IMR-90 (cell line): ENCODE measurements around the gene RGSL1. TPM values are rescaled to one million over a fixed set of nuclear protein-coding genes. Genes with fewer than 3 reads are reported as not detected.

Experiments used
- ATAC-seq: fragments of 200-7000 bp; cut with Tn5 transposase; 2 replicates; pipeline ENCODE4 v1.9.1; 2020; ENCODE audit warnings: low read depth, mild to moderate bottlenecking, moderate library complexity
- BruUV-seq: library from RNA; stranded (reverse); fragments of 400-500 nt; replicated peaks from 2 replicates; lab custom pipeline; 2021; lab: Mats Ljungman, UMichigan
- CTCF ChIA-PET: fragments of 300-600 bp; formaldehyde crosslinking; extraction: SDS; loops from one replicate; lab custom pipeline; 2021; ENCODE audit warnings: antibody characterized with exemption; lab: Yijun Ruan, JAX
- POLR2A ChIA-PET: fragments of 300-600 bp; sonication (Branson Sonifier 250); formaldehyde crosslinking; loops from one replicate; lab custom pipeline; 2022; ENCODE audit warnings: antibody characterized with exemption; ENCODE audit not compliant: unreplicated experiment; lab: Charles Lee
- DNase-seq: peaks from one replicate; pipeline ENCODE4 v3.0.0; 2013
- H2AFZ ChIP-seq: replicated peaks from 2 replicates; pipeline ENCODE3; 2013; ENCODE audit warnings: low read length, mild to moderate bottlenecking; ENCODE audit not compliant: poor library complexity
- H2AK5ac ChIP-seq: 2 replicates; pipeline ENCODE4 v1.6.1; 2013; ENCODE audit warnings: low read depth, low read length, inconsistent platforms
- H2AK9ac ChIP-seq: replicated peaks from 2 replicates; pipeline ENCODE3; 2013; ENCODE audit warnings: mild to moderate bottlenecking, low read depth, low read length, moderate library complexity; ENCODE audit not compliant: poor library complexity
- H2BK120ac ChIP-seq: 2 replicates; pipeline ENCODE4 v1.6.1; 2013; ENCODE audit warnings: low read depth, low read length, inconsistent platforms
- H2BK15ac ChIP-seq: 3 replicates; pipeline ENCODE4 v1.6.1; 2013; ENCODE audit warnings: low read depth, low read length, inconsistent platforms
- H2BK20ac ChIP-seq: 2 replicates; pipeline ENCODE4 v1.6.1; 2013; ENCODE audit warnings: low read depth, mild to moderate bottlenecking, inconsistent platforms, low read length, moderate library complexity
- H2BK5ac ChIP-seq: 2 replicates; pipeline ENCODE4 v1.6.1; 2013; ENCODE audit warnings: mild to moderate bottlenecking, low read depth, low read length, inconsistent platforms; ENCODE audit not compliant: poor library complexity, severe bottlenecking
- H3K14ac ChIP-seq: replicated peaks from 2 replicates; pipeline ENCODE4 v1.6.1; 2013; ENCODE audit warnings: low read depth, low read length, inconsistent platforms
- H3K18ac ChIP-seq: 2 replicates; pipeline ENCODE4 v1.6.1; 2013; ENCODE audit warnings: low read depth, low read length, control low read depth
- H3K23ac ChIP-seq: 2 replicates; pipeline ENCODE4 v1.6.1; 2013; ENCODE audit warnings: low read depth, low read length, inconsistent platforms
- H3K27ac ChIP-seq: 2 replicates; pipeline ENCODE4 v1.5.1; 2013; ENCODE audit warnings: mild to moderate bottlenecking, control low read depth, low read length; ENCODE audit not compliant: insufficient read depth
- H3K27me3 ChIP-seq: 2 replicates; pipeline ENCODE4 v1.6.1; 2013; ENCODE audit warnings: low read length; ENCODE audit not compliant: control insufficient read depth, insufficient read depth
- H3K36me3 ChIP-seq: 2 replicates; pipeline ENCODE4 v1.6.1; 2013; ENCODE audit warnings: low read length, mixed read lengths; ENCODE audit not compliant: control insufficient read depth, insufficient read depth
- H3K4ac ChIP-seq: 2 replicates; pipeline ENCODE4 v1.6.1; 2013; ENCODE audit warnings: low read depth, low read length, inconsistent platforms
- H3K4me1 ChIP-seq: 2 replicates; pipeline ENCODE4 v1.6.1; 2013; ENCODE audit warnings: low read length, mixed read lengths; ENCODE audit not compliant: control insufficient read depth, insufficient read depth
- H3K4me2 ChIP-seq: 2 replicates; pipeline ENCODE4 v1.6.1; 2013; ENCODE audit warnings: low read depth, mild to moderate bottlenecking, control low read depth, low read length, moderate library complexity
- H3K4me3 ChIP-seq: 2 replicates; pipeline ENCODE4 v1.5.1; 2013; ENCODE audit warnings: low read depth, mild to moderate bottlenecking, control low read depth, low read length, moderate library complexity; ENCODE audit not compliant: insufficient read depth
- H3K56ac ChIP-seq: 2 replicates; pipeline ENCODE4 v1.6.1; 2013; ENCODE audit warnings: low read length, inconsistent platforms; ENCODE audit not compliant: insufficient read depth; ENCODE audit errors: extremely low read depth
- H3K79me1 ChIP-seq, 2 experiments: 2 replicates each; pipeline ENCODE4 v1.6.1; 2013; ENCODE audit warnings: low read length in 2 of 2, inconsistent platforms in 1 of 2, low read depth in 1 of 2
- H3K9ac ChIP-seq: 2 replicates; pipeline ENCODE4 v1.6.1; 2013; ENCODE audit warnings: low read depth, low read length, control low read depth
- H3K9me1 ChIP-seq: 2 replicates; pipeline ENCODE4 v1.6.1; 2013; ENCODE audit warnings: low read length, inconsistent platforms; ENCODE audit not compliant: insufficient read depth
- H3K9me3 ChIP-seq: 2 replicates; pipeline ENCODE4 v1.6.1; 2013; ENCODE audit warnings: low read length; ENCODE audit not compliant: control insufficient read depth, insufficient read depth
- H4K20me1 ChIP-seq: 2 replicates; pipeline ENCODE4 v1.6.1; 2013; ENCODE audit warnings: low read length, inconsistent platforms; ENCODE audit not compliant: insufficient read depth
- H4K5ac ChIP-seq: 2 replicates; pipeline ENCODE4 v1.6.1; 2013; ENCODE audit warnings: mild to moderate bottlenecking, low read depth, low read length, control low read depth
- H4K8ac ChIP-seq, 2 experiments: 2 replicates each; pipeline ENCODE4 v1.6.1; 2013; ENCODE audit warnings: low read depth in 2 of 2, low read length in 2 of 2, control low read depth in 1 of 2, inconsistent platforms in 1 of 2
- H4K91ac ChIP-seq: 2 replicates; pipeline ENCODE4 v1.6.1; 2013; ENCODE audit warnings: low read depth, low read length, inconsistent platforms; ENCODE audit not compliant: insufficient read depth
- BHLHE40 ChIP-seq: fragments of 150-350 bp; IDR thresholded peaks from 2 replicates; pipeline ENCODE4 v1.6.1; 2016; ENCODE audit warnings: mild to moderate bottlenecking, low read depth, low read length
- FOS ChIP-seq: fragments of 150-350 bp; IDR thresholded peaks from 2 replicates; pipeline ENCODE4 v1.6.1; 2016; ENCODE audit warnings: low read depth, low read length
- MAFK ChIP-seq: IDR thresholded peaks from 2 replicates; pipeline ENCODE4 v1.6.1; 2012; ENCODE audit warnings: low read depth, low read length, improper control_type of control experiment
- MAZ ChIP-seq: IDR thresholded peaks from 2 replicates; pipeline ENCODE4 v1.6.1; 2012; ENCODE audit warnings: low read depth, mild to moderate bottlenecking, low read length, improper control_type of control experiment, moderate library complexity, borderline replicate concordance
- MXI1 ChIP-seq: IDR thresholded peaks from 2 replicates; pipeline ENCODE4 v1.6.1; 2012; ENCODE audit warnings: low read depth, mild to moderate bottlenecking, low read length, moderate library complexity, borderline replicate concordance
- NFE2L2 ChIP-seq: fragments of 150-350 bp; IDR thresholded peaks from 2 replicates; pipeline ENCODE4 v1.6.1; 2016; ENCODE audit warnings: low read depth, mild to moderate bottlenecking, low read length
- RAD21 ChIP-seq: IDR thresholded peaks from 2 replicates; pipeline ENCODE4 v1.6.1; 2012; ENCODE audit warnings: low read length, improper control_type of control experiment
- RFX5 ChIP-seq: IDR thresholded peaks from 2 replicates; pipeline ENCODE4 v1.8.0; 2012; ENCODE audit warnings: low read depth, mild to moderate bottlenecking, low read length, moderate library complexity
- SMC3 ChIP-seq: fragments of 150-350 bp; IDR thresholded peaks from 2 replicates; pipeline ENCODE4 v1.6.1; 2016; ENCODE audit warnings: low read depth, mild to moderate bottlenecking, antibody characterized with exemption, low read length, moderate library complexity
- USF2 ChIP-seq: fragments of 150-350 bp; IDR thresholded peaks from 2 replicates; pipeline ENCODE4 v1.6.1; 2017; ENCODE audit warnings: mild to moderate bottlenecking, antibody characterized with exemption, low read length, low read depth
- whole genome bisulfite sequencing, 2 experiments: methylation state at CpG; one replicate each; pipeline versions ENCODE4 v1.1.5 to v1.1.7; 2013; ENCODE audit warnings: missing lambda C conversion rate in 2 of 2; ENCODE audit not compliant: insufficient read length in 1 of 2; ENCODE audit errors: extremely low coverage in 2 of 2; 5-methylcytosine and 5-hydroxymethylcytosine counted together
- dilution Hi-C: fragments of 300-500 bp; cut with HindIII; formaldehyde crosslinking; loops from one replicate; pipeline ENCODE4 v1.14.3; 2018; ENCODE audit warnings: low sequenced_read_pairs; ENCODE audit not compliant: unreplicated experiment
- in situ Hi-C: fragments of 300-500 bp; cut with MboI; formaldehyde crosslinking; loops from 3 replicates; pipeline ENCODE4 v1.14.3; 2019; ENCODE audit warnings: low sequenced_read_pairs, inconsistent platforms, mixed read lengths
- intact Hi-C: fragments of 100-400 bp; cut with micrococcal nuclease; formaldehyde crosslinking; loops from 2 replicates; pipeline ENCODE4 v1.10.0; 2022
- polyA plus RNA-seq, 3 experiments: library from polyadenylated mRNA; depleted of rRNA; stranded (reverse); fragments of >200 nt; gene quantifications; 2 replicates each; pipeline ENCODE4 v1.2.3, GENCODE V29; 2012; ENCODE audit warnings: low replicate concordance in 1 of 3
- total RNA-seq: library from RNA; depleted of rRNA; stranded (reverse); fragments of >200 nt; gene quantifications from 2 replicates; pipeline ENCODE4 v1.2.3, GENCODE V29; 2012
- TF ChIP-seq, protein P1 (sequence below): conservative IDR thresholded peaks from 2 replicates; pipeline ENCODE4 v1.5.1; 2012; ENCODE audit warnings: mild to moderate bottlenecking, low read depth, low read length, improper control_type of control experiment

The RGSL1 gene
- total and polyA plus RNA-seq, 2 of the 4 experiments (the other 2 are of a cell fraction) = not detected

DNA sequence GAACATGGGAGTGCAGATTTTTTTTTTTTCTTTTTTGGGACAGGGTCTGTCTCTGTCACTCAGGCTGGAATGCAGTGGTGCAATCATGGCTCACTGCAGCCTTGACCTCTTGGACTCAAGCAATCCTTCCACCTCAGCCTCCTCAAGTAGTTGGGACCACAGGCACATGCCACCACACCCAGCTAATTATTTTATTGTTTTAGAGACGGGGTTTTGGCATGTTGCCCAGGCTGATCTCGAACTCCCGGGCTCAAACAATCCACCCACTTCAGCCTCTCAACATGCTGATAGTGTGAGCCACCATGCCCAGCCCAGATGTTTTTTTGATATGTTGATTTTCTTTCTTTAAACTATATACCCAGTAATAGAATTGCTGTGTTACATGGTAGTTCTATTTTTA lies 57.7 kb downstream of the RGSL1 start:
- no peak for DNase-seq

More for the DNA sequence above, 57.7 kb downstream of the RGSL1 start:
- no TSS peak for BruUV-seq
- dilution Hi-C loops (no loop called here), intact Hi-C loops (no loop called here), in situ Hi-C loops (no loop called here)
- Histone ChIP-seq H3K56ac (no peak overlapping the region), H3K79me1 (no peaks in the 10 kb centered on the region), H4K5ac (no peak overlapping the region), H4K8ac (no peak overlapping the region), H3K23ac (no peak overlapping the region), H3K4me2 (no peak overlapping the region), H2AK5ac (no peak overlapping the region), H2BK15ac (no peak overlapping the region), H2AFZ (no peak overlapping the region), H2BK120ac (no peak overlapping the region), H3K36me3 (no peaks in the 10 kb centered on the region), H3K4me3 (no peak overlapping the region), H3K27me3 (no peaks in the 10 kb centered on the region), H2BK20ac (no peak overlapping the region), H4K20me1 (no peaks in the 10 kb centered on the region), H3K9me3 (no peaks in the 10 kb centered on the region), H2BK5ac (no peak overlapping the region), H3K9me1 (no peaks in the 10 kb centered on the region), H3K18ac (no peak overlapping the region), H3K4ac (no peak overlapping the region), H2AK9ac (no peak overlapping the region), H3K9ac (no peak overlapping the region), H3K27ac (no peak overlapping the region), H3K14ac (no peak overlapping the region), H3K4me1 (no peaks in the 10 kb centered on the region), H4K91ac (no peak overlapping the region)
- ChIA-PET CTCF (no interaction called here), POLR2A (no interaction called here)
- no peak for ATAC-seq
- TF ChIP-seq FOS (no peak), BHLHE40 (no peak), SMC3 (no peak), MAZ (no peak), MAFK (no peak), NFE2L2 (no peak), MXI1 (no peak), USF2 (no peak), RAD21 (no peak), RFX5 (no peak)
- TF ChIP-seq, protein P1, sequence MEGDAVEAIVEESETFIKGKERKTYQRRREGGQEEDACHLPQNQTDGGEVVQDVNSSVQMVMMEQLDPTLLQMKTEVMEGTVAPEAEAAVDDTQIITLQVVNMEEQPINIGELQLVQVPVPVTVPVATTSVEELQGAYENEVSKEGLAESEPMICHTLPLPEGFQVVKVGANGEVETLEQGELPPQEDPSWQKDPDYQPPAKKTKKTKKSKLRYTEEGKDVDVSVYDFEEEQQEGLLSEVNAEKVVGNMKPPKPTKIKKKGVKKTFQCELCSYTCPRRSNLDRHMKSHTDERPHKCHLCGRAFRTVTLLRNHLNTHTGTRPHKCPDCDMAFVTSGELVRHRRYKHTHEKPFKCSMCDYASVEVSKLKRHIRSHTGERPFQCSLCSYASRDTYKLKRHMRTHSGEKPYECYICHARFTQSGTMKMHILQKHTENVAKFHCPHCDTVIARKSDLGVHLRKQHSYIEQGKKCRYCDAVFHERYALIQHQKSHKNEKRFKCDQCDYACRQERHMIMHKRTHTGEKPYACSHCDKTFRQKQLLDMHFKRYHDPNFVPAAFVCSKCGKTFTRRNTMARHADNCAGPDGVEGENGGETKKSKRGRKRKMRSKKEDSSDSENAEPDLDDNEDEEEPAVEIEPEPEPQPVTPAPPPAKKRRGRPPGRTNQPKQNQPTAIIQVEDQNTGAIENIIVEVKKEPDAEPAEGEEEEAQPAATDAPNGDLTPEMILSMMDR = no peak
- WGBS, 2 experiments = no CpG with 5 or more reads among the region's 3 CpGs
